GM12878 (cell line): ENCODE data around the gene UBXN4.
A peak's percentile ranks its signal among the peaks of the same experiment; 100 is the strongest.

ENCODE experiments used
- EZH2 ChIP-seq: IDR thresholded peaks from 2 replicates; pipeline ENCODE4 v1.6.1; 2012; ENCODE audit warnings: low read depth, mild to moderate bottlenecking, control low read depth, inconsistent platforms, low read length, borderline replicate concordance; ENCODE audit not compliant: control insufficient read depth
- TF ChIP-seq, protein P1 (sequence below): IDR thresholded peaks from 2 replicates; pipeline ENCODE4 v1.6.1; 2012; ENCODE audit warnings: mild to moderate bottlenecking, low read depth, low read length
- TF ChIP-seq, protein P2 (sequence below), 3 experiments: IDR thresholded peaks in 2 of 3; conservative IDR thresholded peaks in 1 of 3; 2 replicates each; pipeline ENCODE4 v1.5.1; 2011; ENCODE audit warnings: low read depth in 3 of 3, low read length in 3 of 3, mild to moderate bottlenecking in 3 of 3, control low read depth in 2 of 3, moderate library complexity in 2 of 3, inconsistent platforms in 1 of 3, mixed read lengths in 1 of 3; ENCODE audit not compliant: control insufficient read depth in 2 of 3, insufficient read depth in 1 of 3; ENCODE audit errors: extremely low read depth in 1 of 3
- TF ChIP-seq, protein P3 (sequence below): IDR thresholded peaks from 2 replicates; pipeline ENCODE4 v1.6.1; 2012; ENCODE audit warnings: low read length, inconsistent platforms

DNA sequence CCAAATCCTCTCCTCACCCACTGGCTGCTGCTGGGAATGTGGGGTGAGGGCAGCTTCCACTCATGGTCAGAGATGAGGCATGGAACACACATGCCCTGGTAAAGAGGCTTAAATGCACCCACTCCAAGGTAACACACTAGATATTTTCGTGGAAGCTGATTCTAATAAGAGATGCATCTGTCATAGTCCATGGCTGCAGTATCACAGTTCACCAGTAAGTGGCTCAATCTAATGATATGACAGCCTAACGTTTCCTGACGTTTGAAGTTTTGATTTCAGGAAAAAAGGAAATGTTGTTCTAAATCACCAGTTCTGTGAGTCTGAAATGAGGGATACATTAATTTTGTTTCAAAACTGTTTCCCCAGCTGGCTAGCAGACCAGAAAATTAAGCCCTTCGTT, 57.1 kb downstream of the UBXN4 start:
- TF ChIP-seq, protein P1, sequence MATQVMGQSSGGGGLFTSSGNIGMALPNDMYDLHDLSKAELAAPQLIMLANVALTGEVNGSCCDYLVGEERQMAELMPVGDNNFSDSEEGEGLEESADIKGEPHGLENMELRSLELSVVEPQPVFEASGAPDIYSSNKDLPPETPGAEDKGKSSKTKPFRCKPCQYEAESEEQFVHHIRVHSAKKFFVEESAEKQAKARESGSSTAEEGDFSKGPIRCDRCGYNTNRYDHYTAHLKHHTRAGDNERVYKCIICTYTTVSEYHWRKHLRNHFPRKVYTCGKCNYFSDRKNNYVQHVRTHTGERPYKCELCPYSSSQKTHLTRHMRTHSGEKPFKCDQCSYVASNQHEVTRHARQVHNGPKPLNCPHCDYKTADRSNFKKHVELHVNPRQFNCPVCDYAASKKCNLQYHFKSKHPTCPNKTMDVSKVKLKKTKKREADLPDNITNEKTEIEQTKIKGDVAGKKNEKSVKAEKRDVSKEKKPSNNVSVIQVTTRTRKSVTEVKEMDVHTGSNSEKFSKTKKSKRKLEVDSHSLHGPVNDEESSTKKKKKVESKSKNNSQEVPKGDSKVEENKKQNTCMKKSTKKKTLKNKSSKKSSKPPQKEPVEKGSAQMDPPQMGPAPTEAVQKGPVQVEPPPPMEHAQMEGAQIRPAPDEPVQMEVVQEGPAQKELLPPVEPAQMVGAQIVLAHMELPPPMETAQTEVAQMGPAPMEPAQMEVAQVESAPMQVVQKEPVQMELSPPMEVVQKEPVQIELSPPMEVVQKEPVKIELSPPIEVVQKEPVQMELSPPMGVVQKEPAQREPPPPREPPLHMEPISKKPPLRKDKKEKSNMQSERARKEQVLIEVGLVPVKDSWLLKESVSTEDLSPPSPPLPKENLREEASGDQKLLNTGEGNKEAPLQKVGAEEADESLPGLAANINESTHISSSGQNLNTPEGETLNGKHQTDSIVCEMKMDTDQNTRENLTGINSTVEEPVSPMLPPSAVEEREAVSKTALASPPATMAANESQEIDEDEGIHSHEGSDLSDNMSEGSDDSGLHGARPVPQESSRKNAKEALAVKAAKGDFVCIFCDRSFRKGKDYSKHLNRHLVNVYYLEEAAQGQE, result no peak
- TF ChIP-seq, protein P2, sequence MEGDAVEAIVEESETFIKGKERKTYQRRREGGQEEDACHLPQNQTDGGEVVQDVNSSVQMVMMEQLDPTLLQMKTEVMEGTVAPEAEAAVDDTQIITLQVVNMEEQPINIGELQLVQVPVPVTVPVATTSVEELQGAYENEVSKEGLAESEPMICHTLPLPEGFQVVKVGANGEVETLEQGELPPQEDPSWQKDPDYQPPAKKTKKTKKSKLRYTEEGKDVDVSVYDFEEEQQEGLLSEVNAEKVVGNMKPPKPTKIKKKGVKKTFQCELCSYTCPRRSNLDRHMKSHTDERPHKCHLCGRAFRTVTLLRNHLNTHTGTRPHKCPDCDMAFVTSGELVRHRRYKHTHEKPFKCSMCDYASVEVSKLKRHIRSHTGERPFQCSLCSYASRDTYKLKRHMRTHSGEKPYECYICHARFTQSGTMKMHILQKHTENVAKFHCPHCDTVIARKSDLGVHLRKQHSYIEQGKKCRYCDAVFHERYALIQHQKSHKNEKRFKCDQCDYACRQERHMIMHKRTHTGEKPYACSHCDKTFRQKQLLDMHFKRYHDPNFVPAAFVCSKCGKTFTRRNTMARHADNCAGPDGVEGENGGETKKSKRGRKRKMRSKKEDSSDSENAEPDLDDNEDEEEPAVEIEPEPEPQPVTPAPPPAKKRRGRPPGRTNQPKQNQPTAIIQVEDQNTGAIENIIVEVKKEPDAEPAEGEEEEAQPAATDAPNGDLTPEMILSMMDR (IDR thresholded peaks at IDR 0.05 in 2 of 3, conservative IDR thresholded peaks at IDR 0.05 in 1 of 3; ENCODE audit: control insufficient read depth in 2 of 3, extremely low read depth in 1 of 3, insufficient read depth in 1 of 3, low read depth in 3 of 3, low read length in 3 of 3), result peak in 1 of 3 experiments; percentile 34; a peak in 1 of 6 replicates
- TF ChIP-seq EZH2, result no peak
- TF ChIP-seq, protein P3, sequence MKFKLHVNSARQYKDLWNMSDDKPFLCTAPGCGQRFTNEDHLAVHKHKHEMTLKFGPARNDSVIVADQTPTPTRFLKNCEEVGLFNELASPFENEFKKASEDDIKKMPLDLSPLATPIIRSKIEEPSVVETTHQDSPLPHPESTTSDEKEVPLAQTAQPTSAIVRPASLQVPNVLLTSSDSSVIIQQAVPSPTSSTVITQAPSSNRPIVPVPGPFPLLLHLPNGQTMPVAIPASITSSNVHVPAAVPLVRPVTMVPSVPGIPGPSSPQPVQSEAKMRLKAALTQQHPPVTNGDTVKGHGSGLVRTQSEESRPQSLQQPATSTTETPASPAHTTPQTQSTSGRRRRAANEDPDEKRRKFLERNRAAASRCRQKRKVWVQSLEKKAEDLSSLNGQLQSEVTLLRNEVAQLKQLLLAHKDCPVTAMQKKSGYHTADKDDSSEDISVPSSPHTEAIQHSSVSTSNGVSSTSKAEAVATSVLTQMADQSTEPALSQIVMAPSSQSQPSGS, result no peak
